ENCODE results near the gene R3HDM2. TPM values are rescaled to one million over a fixed set of nuclear protein-coding genes. Genes with fewer than 3 reads are reported as not detected.

R3HDM2 gene
- total RNA-seq, 1 donor from 2014 or later, result 17.1 TPM

DNA sequence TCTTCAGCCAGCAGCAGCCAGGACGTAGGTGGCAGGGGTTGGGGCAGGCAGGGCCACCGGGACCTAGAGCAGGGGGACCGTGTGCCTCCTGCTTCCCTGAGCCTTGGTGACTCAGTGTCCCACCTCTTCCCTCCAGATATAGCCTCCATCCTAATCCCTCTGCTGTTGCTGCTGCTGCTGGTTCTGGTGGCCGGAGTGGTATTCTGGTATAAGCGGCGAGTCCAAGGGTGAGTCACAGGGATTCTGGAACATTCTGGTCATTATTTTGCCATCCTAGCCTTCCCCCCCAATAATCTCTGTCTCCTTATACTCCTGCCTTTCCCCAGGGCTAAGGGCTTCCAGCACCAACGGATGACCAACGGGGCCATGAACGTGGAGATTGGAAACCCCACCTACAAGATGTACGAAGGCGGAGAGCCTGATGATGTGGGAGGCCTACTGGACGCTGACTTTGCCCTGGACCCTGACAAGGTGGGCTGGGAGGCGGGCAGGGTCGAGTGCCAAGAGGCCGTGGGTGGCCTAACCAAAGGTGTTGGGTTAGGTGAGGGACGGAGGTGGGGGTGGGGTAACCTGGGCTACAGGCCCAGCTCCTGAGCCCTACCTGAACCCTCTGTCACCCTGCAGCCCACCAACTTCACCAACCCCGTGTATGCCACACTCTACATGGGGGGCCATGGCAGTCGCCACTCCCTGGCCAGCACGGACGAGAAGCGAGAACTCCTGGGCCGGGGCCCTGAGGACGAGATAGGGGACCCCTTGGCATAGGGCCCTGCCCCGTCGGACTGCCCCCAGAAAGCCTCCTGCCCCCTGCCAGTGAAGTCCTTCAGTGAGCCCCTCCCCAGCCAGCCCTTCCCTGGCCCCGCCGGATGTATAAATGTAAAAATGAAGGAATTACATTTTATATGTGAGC lies 218.8 kb downstream of the R3HDM2 start:
- no peak for DNase-seq (ENCODE audit: low spot score in 2 of 2)
- no peak for FAIRE-seq

- DNase-seq (ENCODE audit: low spot score in 2 of 2) (no peak), FAIRE-seq (no peak)
Observed at GRCh38 chr12:57210926-57211692, 219.7 kb downstream of the R3HDM2 start.

- DNase-seq (ENCODE audit: low spot score in 2 of 2) (no peak), FAIRE-seq (no peak)
Observed at GRCh38 chr12:57210461-57210860, 220.4 kb downstream of the R3HDM2 start.

DNA sequence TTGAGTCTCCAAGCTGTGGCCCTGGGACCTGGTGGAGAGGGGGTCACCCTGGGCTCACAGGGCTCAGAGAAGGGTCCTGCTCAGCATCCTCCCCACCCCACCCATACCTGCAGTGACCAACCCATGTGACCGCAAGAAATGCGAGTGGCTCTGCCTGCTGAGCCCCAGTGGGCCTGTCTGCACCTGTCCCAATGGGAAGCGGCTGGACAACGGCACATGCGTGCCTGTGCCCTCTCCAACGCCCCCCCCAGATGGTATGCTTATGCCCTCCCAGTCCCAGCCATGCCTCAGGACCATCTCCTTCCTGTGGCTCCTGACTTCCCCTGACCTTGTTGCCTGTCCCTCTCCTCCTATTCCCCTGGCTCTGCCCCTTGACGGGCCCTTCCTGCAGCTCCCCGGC lies 220.9 kb downstream of the R3HDM2 start:
- FAIRE-seq, result no peak
- DNase-seq (ENCODE audit: low spot score in 2 of 2), result no peak

DNA sequence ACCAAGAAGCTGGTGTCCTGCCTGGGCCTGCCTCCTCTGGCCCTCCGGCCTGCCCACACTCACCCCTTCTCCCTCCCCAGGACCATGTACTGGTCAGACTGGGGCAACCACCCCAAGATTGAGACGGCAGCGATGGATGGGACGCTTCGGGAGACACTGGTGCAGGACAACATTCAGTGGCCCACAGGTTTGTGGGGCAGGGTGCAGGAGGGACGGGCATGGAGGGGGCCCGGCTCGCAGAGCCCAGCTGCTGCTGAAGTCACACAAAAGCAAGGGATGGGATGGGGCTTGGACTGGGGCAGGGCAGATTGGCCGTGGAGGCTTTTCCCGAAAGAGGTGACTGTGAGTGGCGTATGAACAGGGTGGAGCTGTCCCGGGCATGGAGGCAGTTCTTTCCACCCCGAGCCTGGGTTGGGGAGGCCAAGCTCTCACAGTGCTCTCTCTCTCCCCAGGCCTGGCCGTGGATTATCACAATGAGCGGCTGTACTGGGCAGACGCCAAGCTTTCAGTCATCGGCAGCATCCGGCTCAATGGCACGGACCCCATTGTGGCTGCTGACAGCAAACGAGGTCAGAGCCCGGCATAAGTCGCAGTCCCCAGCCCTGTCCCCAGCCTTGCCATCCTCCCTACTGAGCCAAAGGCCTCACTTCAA lies 222.1 kb downstream of the R3HDM2 start:
- no peak for FAIRE-seq
- DNase-seq (ENCODE audit: low spot score in 2 of 2), result peak; percentile 50 to 66

DNA sequence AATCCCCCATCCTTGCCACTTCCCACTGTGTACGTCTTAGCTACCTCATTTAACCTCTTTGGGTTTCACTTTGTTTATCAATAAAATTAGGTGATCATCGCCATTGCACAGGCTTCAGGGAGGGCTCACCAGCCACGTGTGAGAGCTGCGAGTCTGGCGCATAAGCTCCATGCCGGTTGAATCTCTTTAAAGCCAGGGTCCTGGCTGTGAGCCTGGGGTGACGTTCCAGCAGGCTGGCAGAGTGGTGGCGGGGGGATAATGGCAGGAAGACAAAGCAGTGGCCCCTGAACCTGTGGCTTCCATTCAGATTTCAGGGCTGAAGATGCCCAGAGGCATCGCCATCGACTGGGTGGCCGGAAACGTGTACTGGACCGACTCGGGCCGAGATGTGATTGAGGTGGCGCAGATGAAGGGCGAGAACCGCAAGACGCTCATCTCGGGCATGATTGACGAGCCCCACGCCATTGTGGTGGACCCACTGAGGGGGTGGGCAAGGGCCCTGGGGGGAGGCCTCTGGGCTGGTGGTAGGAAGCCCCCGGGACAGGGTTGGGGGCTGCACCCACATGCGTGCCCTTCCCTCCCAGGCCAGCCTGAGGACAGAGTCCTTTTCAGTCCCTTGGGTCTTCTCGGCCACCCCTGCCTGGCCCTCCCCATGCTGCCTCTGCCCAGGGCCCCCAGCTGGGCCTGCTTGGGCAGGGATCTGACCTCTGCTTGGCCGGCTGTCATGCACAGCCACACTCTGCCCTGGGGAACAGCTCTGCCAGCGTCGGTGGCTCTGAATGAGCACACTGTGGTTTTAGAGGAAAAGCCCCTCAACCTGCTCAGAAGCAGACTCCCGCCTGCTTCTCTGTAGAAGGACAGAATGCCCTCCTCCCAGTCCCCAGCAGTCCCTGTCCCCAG lies 222.9 kb downstream of the R3HDM2 start:
- FAIRE-seq, result no peak
- DNase-seq (ENCODE audit: low spot score in 2 of 2), result no peak

DNA sequence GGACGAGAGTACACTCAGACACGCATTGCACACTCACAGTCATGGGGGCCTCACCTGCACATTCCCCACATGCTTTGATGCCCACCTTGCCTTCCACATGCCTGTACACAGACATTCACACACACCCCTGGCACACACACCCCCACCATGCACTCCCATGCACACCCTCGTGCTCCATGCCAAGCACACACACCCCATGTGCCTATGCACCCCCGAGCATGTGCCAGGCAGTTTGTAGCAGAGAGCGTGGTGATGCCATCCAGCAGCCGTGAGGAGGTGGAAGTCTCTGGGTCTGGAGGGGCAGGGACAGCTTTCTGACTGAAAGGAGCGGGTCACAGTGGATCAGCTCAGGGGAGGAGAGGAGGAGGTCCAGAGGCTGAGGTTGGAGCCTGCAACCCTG lies 224.9 kb downstream of the R3HDM2 start:
- DNase-seq (ENCODE audit: low spot score in 2 of 2), result no peak
- FAIRE-seq, result no peak

GRCh38 chr12:57205186-57205585 lies 225.7 kb downstream of the R3HDM2 start:
- no peak for DNase-seq (ENCODE audit: low spot score in 2 of 2)
- no peak for FAIRE-seq

- no peak for FAIRE-seq
- DNase-seq (ENCODE audit: low spot score in 2 of 2), result no peak
Observed at GRCh38 chr12:57204454-57204853, 226.4 kb downstream of the R3HDM2 start.

GRCh38 chr12:57203791-57204190 lies 227.1 kb downstream of the R3HDM2 start:
- DNase-seq (ENCODE audit: low spot score in 2 of 2) (no peak), FAIRE-seq (no peak)

Small RNA genes within 50 kb of the gene (small RNA-seq; reads per million reads assigned to genes)
- not detected for gene RNU6-879P

Other genes starting within 250 kb of the R3HDM2 start
- gene NXPH4, start 214.2 kb downstream of the R3HDM2 start, total RNA-seq, result 0.82 TPM
- 28.9 TPM for gene SHMT2, start 201.3 kb downstream of the R3HDM2 start, total RNA-seq
- 1.6 TPM for gene STAC3, start 179.9 kb downstream of the R3HDM2 start, total RNA-seq
- gene INHBC, start 3.7 kb upstream of the R3HDM2 start, total RNA-seq, result not detected
- gene INHBE, start 24.3 kb upstream of the R3HDM2 start, total RNA-seq, result not detected
- under 0.01 TPM for gene GLI1, start 28.7 kb upstream of the R3HDM2 start, total RNA-seq
- gene ARHGAP9, start 48.8 kb upstream of the R3HDM2 start, total RNA-seq, result 1.2 TPM
- 82.3 TPM for gene MARS1, start 57.0 kb upstream of the R3HDM2 start, total RNA-seq
- 4.9 TPM for gene DDIT3, start 89.5 kb upstream of the R3HDM2 start, total RNA-seq
- 1.2 TPM for gene MBD6, start 91.8 kb upstream of the R3HDM2 start, total RNA-seq
- gene DCTN2, start 116.1 kb upstream of the R3HDM2 start, total RNA-seq, result 136 TPM
- gene KIF5A, start 119.0 kb upstream of the R3HDM2 start, total RNA-seq, result 42.8 TPM
- 11.0 TPM for gene PIP4K2C, start 160.1 kb upstream of the R3HDM2 start, total RNA-seq
- gene DTX3, start 173.8 kb upstream of the R3HDM2 start, total RNA-seq, result 51.4 TPM
- gene ARHGEF25, start 180.4 kb upstream of the R3HDM2 start, total RNA-seq, result 38.3 TPM
- 37.5 TPM for gene B4GALNT1, start 202.2 kb upstream of the R3HDM2 start, total RNA-seq

Data from frontal cortex (tissue), 4 donors.